GM10248 (cell line): Measurements from ENCODE around the gene UBR4.
"Not testable (repeated sequence)": the region's sequence is repeated elsewhere in the genome, so short reads cannot be mapped to it uniquely, and the experiment has no call there.

Source experiments
- CTCF ChIA-PET: fragments of 300-600 bp; sonication (Branson Sonifier 250); formaldehyde crosslinking; extraction: SDS; loops from one replicate; lab custom pipeline; 2021; ENCODE audit warnings: antibody characterized with exemption; lab: Yijun Ruan, JAX
- POLR2A ChIA-PET: fragments of 350-650 bp; sonication (Branson Sonifier 250); formaldehyde crosslinking; extraction: SDS; loops from one replicate; lab custom pipeline; 2020; ENCODE audit warnings: antibody characterized with exemption; lab: Yijun Ruan, JAX
- DNase-seq: peaks from one replicate; pipeline ENCODE4 v3.0.0; 2012; ENCODE audit errors: extremely low spot score
- TF ChIP-seq, protein P1 (sequence below): IDR thresholded peaks from 2 replicates; pipeline ENCODE4 v1.5.1; 2012; ENCODE audit warnings: mild to moderate bottlenecking, low read depth; ENCODE audit errors: extremely low read depth, missing control alignments, control extremely low read depth

The UBR4 gene

GRCh38 chr1:19220991-19221390 is 10.9 kb upstream of the UBR4 start:
- TF ChIP-seq, protein P1, sequence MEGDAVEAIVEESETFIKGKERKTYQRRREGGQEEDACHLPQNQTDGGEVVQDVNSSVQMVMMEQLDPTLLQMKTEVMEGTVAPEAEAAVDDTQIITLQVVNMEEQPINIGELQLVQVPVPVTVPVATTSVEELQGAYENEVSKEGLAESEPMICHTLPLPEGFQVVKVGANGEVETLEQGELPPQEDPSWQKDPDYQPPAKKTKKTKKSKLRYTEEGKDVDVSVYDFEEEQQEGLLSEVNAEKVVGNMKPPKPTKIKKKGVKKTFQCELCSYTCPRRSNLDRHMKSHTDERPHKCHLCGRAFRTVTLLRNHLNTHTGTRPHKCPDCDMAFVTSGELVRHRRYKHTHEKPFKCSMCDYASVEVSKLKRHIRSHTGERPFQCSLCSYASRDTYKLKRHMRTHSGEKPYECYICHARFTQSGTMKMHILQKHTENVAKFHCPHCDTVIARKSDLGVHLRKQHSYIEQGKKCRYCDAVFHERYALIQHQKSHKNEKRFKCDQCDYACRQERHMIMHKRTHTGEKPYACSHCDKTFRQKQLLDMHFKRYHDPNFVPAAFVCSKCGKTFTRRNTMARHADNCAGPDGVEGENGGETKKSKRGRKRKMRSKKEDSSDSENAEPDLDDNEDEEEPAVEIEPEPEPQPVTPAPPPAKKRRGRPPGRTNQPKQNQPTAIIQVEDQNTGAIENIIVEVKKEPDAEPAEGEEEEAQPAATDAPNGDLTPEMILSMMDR: no peak
- CTCF ChIA-PET: interaction anchor here (1.0 to 2.0 kb wide), 5 partner anchors 9 to 433 kb away, joined by 3 to 6 read pairs (median 5); partner anchors contain the start of gene UBR4
- no peak for DNase-seq
- POLR2A ChIA-PET: no interaction called here

GRCh38 chr1:19220080-19220846 is 10.2 kb upstream of the UBR4 start:
- TF ChIP-seq, protein P1: no peak
- CTCF ChIA-PET: interaction anchor here (0.7 to 2.0 kb wide), 9 partner anchors 9 to 433 kb away, joined by 3 to 6 read pairs (median 3); partner anchors contain the start of gene UBR4
- no peak for DNase-seq
- POLR2A ChIA-PET: no interaction called here

DNA sequence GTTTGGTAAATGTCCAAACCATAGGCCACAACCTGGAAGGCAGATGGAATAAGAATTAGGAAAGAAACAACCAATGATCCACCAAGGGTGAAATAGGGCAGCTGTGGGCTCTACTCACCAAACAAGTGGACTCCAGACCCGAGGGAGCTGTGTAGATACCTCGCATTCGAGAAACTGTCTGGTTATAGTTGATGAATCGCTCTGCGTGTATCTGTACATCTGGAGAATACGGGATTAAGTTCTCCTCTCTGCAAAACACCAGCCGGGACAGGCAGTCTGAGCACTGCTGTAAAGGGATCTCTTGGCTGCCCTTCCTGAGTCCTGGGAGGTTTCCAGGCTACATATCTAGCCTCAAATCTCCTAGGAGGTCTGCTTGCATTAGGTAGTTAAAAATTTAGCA is 9.4 kb upstream of the UBR4 start:
- ChIA-PET POLR2A (no interaction called here), CTCF (interaction anchor here (0.7 to 2.0 kb wide), 6 partner anchors 9 to 312 kb away, joined by 3 to 6 read pairs (median 4); partner anchors contain the start of gene UBR4)
- TF ChIP-seq, protein P1: no peak
- no peak for DNase-seq

DNA sequence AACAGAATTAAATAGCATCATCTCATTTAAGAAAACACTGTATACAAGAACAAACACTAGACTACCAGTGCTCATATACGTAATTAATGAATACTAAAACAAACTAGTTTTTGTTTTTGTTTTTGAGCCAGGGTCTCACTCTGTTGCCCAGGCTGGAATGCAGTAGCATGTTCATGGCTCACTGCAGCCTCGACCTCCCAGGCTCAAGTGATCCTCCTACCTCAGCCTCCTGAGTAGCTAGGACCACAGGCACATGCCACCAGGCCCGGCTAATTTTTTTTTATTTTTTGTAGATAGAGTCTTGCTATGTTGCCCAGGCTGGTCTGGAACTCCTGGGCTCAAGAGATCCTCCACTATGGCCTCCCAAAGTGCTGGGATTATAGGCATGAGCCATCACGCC is 6.5 kb upstream of the UBR4 start:
- DNase-seq, POLR2A ChIA-PET: not testable (repeated sequence)
- CTCF ChIA-PET: interaction anchor here (0.9 to 1.7 kb wide), 3 partner anchors 10 to 333 kb away, joined by 3 to 4 read pairs (median 4); no protein-coding TSS in a partner anchor

GRCh38 chr1:19213580-19213979 is 3.5 kb upstream of the UBR4 start:
- ChIA-PET POLR2A (no interaction called here), CTCF (no interaction called here)
- DNase-seq: no peak
- TF ChIP-seq, protein P1: no peak

GRCh38 chr1:19212167-19212566 is 2.1 kb upstream of the UBR4 start:
- ChIA-PET POLR2A (no interaction called here), CTCF (interaction anchor here (1.2 kb wide), 1 partner anchor 28 kb away, joined by 4 read pairs; no protein-coding TSS in a partner anchor)
- no peak for DNase-seq
- TF ChIP-seq, protein P1: no peak
